ENCODE results near the gene PON3. TPM values are rescaled to one million over a fixed set of nuclear protein-coding genes. Genes with fewer than 3 reads are reported as not detected.

The PON3 gene
- total and polyA plus RNA-seq, 2 of the 4 experiments (the other 2 are of a cell fraction): not detected

GRCh38 chr7:95404316-95404865 is 8.2 kb upstream of the PON3 start:
- dilution Hi-C loops (cut with HindIII; ENCODE audit: low sequenced_read_pairs, unreplicated experiment): no loop called here
- Histone ChIP-seq H3K27ac (ENCODE audit: insufficient read depth, low read length) (no peak overlapping the region), H3K27me3 (ENCODE audit: control insufficient read depth, insufficient read depth, low read length) (no peaks in the 10 kb centered on the region), H4K5ac (ENCODE audit: low read depth, low read length) (no peak overlapping the region), H3K4me1 (ENCODE audit: control insufficient read depth, insufficient read depth, low read length) (no peaks in the 10 kb centered on the region), H4K20me1 (ENCODE audit: insufficient read depth, low read length) (no peaks in the 10 kb centered on the region), H3K9me1 (ENCODE audit: insufficient read depth, low read length) (no peaks in the 10 kb centered on the region; the same call in 1 of the 2 replicates), H3K23ac (ENCODE audit: low read depth, low read length) (no peak overlapping the region), H3K4ac (ENCODE audit: low read depth, low read length) (no peak overlapping the region), H3K14ac (replicated peaks; ENCODE audit: low read depth, low read length) (no peak overlapping the region), H3K9me3 (ENCODE audit: control insufficient read depth, insufficient read depth, low read length) (no peaks in the 10 kb centered on the region), H3K9ac (ENCODE audit: low read depth, low read length) (no peak overlapping the region), H4K91ac (ENCODE audit: insufficient read depth, low read depth, low read length) (no peak overlapping the region), H2BK5ac (ENCODE audit: low read depth, low read length, poor library complexity, severe bottlenecking) (no peak overlapping the region), H3K4me3 (ENCODE audit: insufficient read depth, low read depth, low read length) (no peak overlapping the region), H2AFZ (replicated peaks; ENCODE audit: low read length, poor library complexity) (no peak overlapping the region), H2AK9ac (replicated peaks; ENCODE audit: low read depth, low read length, poor library complexity) (no peak overlapping the region), H3K36me3 (ENCODE audit: control insufficient read depth, insufficient read depth, low read length) (peaks cover 8% of the 10 kb centered on the region), H2BK20ac (ENCODE audit: low read depth, low read length) (no peak overlapping the region), H3K56ac (ENCODE audit: extremely low read depth, insufficient read depth, low read length) (no peak overlapping the region), H3K79me1 (ENCODE audit: low read depth in 1 of 2, low read length in 2 of 2) (no peaks in the 10 kb centered on the region), H3K18ac (ENCODE audit: low read depth, low read length) (no peak overlapping the region), H2BK15ac (ENCODE audit: low read depth, low read length) (no peak overlapping the region), H2AK5ac (ENCODE audit: low read depth, low read length) (no peak overlapping the region), H3K4me2 (ENCODE audit: low read depth, low read length) (no peak overlapping the region), H2BK120ac (ENCODE audit: low read depth, low read length) (no peak overlapping the region), H4K8ac (ENCODE audit: low read depth in 2 of 2, low read length in 2 of 2) (no peak overlapping the region)
- DNase-seq: peak; percentile 1
- in situ Hi-C loops (cut with MboI; ENCODE audit: low sequenced_read_pairs): no loop called here
- no peak for ATAC-seq (ENCODE audit: low read depth)
- no CpG with 5 or more reads among the region's 4 CpGs for WGBS, 2 experiments (ENCODE audit: extremely low coverage in 2 of 2, insufficient read length in 1 of 2)
- BruUV-seq (replicated peaks): no TSS peak
- intact Hi-C loops (cut with micrococcal nuclease): loop anchor here (5.0 kb wide), 1 partner anchor 52 kb away; no protein-coding TSS in a partner anchor
- TF ChIP-seq FOS (IDR thresholded peaks at IDR 0.05; ENCODE audit: low read depth, low read length) (no peak), RCOR1 (IDR thresholded peaks at IDR 0.05; ENCODE audit: insufficient replicate concordance, low read length) (no peak), NFE2L2 (IDR thresholded peaks at IDR 0.05; ENCODE audit: low read depth, low read length) (no peak), RFX5 (IDR thresholded peaks at IDR 0.05; ENCODE audit: low read depth, low read length) (no peak), SMC3 (IDR thresholded peaks at IDR 0.05; ENCODE audit: low read depth, low read length) (no peak), MAFK (IDR thresholded peaks at IDR 0.05; ENCODE audit: low read depth, low read length) (no peak), MXI1 (IDR thresholded peaks at IDR 0.05; ENCODE audit: borderline replicate concordance, low read depth, low read length) (no peak), RAD21 (IDR thresholded peaks at IDR 0.05; ENCODE audit: low read length) (no peak), USF2 (IDR thresholded peaks at IDR 0.05; ENCODE audit: low read depth, low read length) (no peak), CEBPB (IDR thresholded peaks at IDR 0.05; ENCODE audit: low read depth, low read length) (no peak)
- POLR2A ChIA-PET (ENCODE audit: unreplicated experiment): no interaction called here
- CTCF ChIA-PET: no interaction called here

Data from IMR-90 (cell line).